Thoracic aorta (tissue), 2 donors: Measurements from ENCODE around the gene GATAD2B. TPM values are rescaled to one million over a fixed set of nuclear protein-coding genes. Genes with fewer than 3 reads are reported as not detected.

Source experiments
- ATAC-seq: fragments of 150-250 bp; one replicate; pipeline ENCODE4 v1.8.0; 2017; ENCODE audit warnings: low read depth; ENCODE audit not compliant: insufficient number of reproducible peaks, low FRiP score
- DNase-seq: peaks from one replicate; pipeline ENCODE4 v3.0.0-alpha.2; 2020; ENCODE audit warnings: low spot score
- H3K27ac ChIP-seq, 2 donors: fragments of 200-600 bp; sonication (generic); 1 replicate in 1 of 2; 2 replicates in 1 of 2; pipeline ENCODE4 v1.5.1; 2016; ENCODE audit warnings: mild to moderate bottlenecking in 2 of 2, moderate library complexity in 2 of 2
- H3K27me3 ChIP-seq: fragments of 200-600 bp; sonication (generic); replicated peaks from 2 replicates; pipeline ENCODE4 v1.6.0; 2016; ENCODE audit warnings: mild to moderate bottlenecking; ENCODE audit not compliant: insufficient read depth
- H3K36me3 ChIP-seq: fragments of 200-600 bp; sonication (generic); one replicate; pipeline ENCODE4 v1.5.1; 2016
- H3K4me1 ChIP-seq, 2 donors: fragments of 200-600 bp; sonication (generic); 1 replicate in 1 of 2; 2 replicates in 1 of 2; pipeline versions ENCODE4 v1.5.1 to v1.6.0; 2016; ENCODE audit warnings: low read depth in 2 of 2, mild to moderate bottlenecking in 1 of 2; ENCODE audit not compliant: control insufficient read depth in 1 of 2
- H3K4me3 ChIP-seq: fragments of 200-600 bp; sonication (generic); 2 replicates; pipeline ENCODE4 v1.5.1; 2016; ENCODE audit warnings: mild to moderate bottlenecking
- H3K9me3 ChIP-seq: fragments of 200-600 bp; sonication (generic); 2 replicates; pipeline ENCODE4 v1.5.1; 2016
- total RNA-seq, 2 donors: library from RNA; depleted of rRNA; stranded (reverse); fragments of >200 nt; gene quantifications; one replicate each; pipeline versions ENCODE4 v1.1.0 to v1.2.3, GENCODE V29; 2016
- TF ChIP-seq, protein P1 (sequence below): fragments of 200-600 bp; sonication (generic); IDR thresholded peaks from one replicate; pipeline ENCODE4 v1.5.1; 2019; ENCODE audit warnings: antibody characterized with exemption

GATAD2B gene
- total RNA-seq, 2 donors from 2014 or later: 22.7 to 31.5 TPM

DNA sequence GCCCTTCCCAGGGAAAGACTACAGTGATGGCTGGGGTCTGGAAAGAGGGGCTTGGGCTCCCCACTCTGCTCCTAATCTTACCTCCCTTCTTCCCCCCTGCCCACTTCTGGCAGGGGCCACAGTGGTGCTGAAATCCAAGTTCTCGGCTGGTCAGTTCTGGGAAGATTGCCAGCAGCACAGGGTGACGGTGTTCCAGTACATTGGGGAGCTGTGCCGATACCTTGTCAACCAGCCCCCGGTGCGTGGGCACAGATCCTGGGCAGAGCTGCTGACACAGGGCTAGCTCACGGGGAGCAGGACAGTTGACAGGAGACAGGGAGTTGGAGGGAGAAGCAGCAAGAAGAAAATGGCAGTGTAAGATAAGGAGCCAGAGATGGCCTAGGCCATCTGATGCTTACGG, 145.1 kb downstream of the GATAD2B start:
- DNase-seq (peak; percentile 62), ATAC-seq (no peak)
- no peaks in the 10 kb centered on the region for H3K9me3 ChIP-seq
- peak overlapping the region; percentile 83 to 91 for H3K27ac ChIP-seq
- H3K27me3 ChIP-seq: no peaks in the 10 kb centered on the region
- peak overlapping the region; percentile 86 for H3K4me3 ChIP-seq
- H3K4me1 ChIP-seq: peaks cover 40 to 77% of the 10 kb centered on the region in 2 donors
- peaks cover 8% of the 10 kb centered on the region for H3K36me3 ChIP-seq
- TF ChIP-seq, protein P1, sequence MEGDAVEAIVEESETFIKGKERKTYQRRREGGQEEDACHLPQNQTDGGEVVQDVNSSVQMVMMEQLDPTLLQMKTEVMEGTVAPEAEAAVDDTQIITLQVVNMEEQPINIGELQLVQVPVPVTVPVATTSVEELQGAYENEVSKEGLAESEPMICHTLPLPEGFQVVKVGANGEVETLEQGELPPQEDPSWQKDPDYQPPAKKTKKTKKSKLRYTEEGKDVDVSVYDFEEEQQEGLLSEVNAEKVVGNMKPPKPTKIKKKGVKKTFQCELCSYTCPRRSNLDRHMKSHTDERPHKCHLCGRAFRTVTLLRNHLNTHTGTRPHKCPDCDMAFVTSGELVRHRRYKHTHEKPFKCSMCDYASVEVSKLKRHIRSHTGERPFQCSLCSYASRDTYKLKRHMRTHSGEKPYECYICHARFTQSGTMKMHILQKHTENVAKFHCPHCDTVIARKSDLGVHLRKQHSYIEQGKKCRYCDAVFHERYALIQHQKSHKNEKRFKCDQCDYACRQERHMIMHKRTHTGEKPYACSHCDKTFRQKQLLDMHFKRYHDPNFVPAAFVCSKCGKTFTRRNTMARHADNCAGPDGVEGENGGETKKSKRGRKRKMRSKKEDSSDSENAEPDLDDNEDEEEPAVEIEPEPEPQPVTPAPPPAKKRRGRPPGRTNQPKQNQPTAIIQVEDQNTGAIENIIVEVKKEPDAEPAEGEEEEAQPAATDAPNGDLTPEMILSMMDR: no peak

DNA sequence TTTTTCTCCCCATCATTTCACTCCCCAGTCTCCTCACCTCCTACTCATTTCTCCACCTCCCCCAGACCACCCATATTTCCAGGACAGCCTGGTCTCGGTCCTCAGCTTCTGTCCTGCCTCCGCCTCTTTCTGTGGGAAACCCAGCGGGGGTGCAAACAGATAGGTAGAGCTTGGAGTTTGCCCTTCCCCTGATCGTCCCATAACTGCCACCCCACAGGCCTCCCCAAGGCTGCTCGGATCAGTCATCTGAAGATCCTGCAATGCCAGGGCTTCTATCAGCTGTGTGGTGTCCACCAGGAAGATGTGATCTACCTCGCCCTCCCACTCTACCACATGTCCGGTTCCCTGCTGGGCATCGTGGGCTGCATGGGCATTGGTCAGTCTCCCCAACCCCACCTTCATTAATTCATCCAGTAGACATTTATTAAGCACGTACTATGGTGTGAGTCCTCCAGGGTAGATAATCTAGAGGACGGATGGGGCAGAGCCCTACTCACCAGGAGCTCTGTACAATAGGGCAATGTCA, 145.9 kb downstream of the GATAD2B start:
- H3K4me3 ChIP-seq: peak overlapping the region; percentile 86
- peak overlapping the region; percentile 83 to 91 for H3K27ac ChIP-seq
- peaks cover 35 to 69% of the 10 kb centered on the region in 2 donors for H3K4me1 ChIP-seq
- DNase-seq: no peak
- ATAC-seq: no peak
- H3K36me3 ChIP-seq: peaks cover 14% of the 10 kb centered on the region
- TF ChIP-seq, protein P1: no peak
- H3K27me3 ChIP-seq: no peaks in the 10 kb centered on the region
- no peaks in the 10 kb centered on the region for H3K9me3 ChIP-seq

DNA sequence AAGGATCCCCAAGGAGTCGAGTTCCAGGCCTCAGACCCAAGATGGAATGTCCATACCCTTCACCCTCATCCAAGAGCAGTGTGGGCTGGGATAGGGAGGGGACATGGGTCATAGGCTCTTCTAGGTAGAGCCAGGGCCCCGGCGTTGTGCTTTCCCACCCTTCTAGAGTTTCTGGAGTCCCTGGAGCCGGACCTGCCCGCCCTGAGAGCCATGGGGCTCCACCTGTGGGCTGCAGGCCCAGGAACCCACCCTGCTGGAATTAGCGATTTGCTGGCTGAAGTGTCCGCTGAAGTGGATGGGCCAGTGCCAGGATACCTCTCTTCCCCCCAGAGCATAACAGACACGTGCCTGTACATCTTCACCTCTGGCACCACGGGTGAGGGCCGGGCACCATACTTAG, 146.4 kb downstream of the GATAD2B start:
- Histone ChIP-seq H3K4me1 (peaks cover 35 to 71% of the 10 kb centered on the region in 2 donors), H3K4me3 (peak overlapping the region; percentile 86), H3K36me3 (peaks cover 16% of the 10 kb centered on the region), H3K27me3 (no peaks in the 10 kb centered on the region), H3K9me3 (no peaks in the 10 kb centered on the region), H3K27ac (peak overlapping the region; percentile 83 to 91)
- DNase-seq (no peak), ATAC-seq (no peak)
- TF ChIP-seq, protein P1: no peak

DNA sequence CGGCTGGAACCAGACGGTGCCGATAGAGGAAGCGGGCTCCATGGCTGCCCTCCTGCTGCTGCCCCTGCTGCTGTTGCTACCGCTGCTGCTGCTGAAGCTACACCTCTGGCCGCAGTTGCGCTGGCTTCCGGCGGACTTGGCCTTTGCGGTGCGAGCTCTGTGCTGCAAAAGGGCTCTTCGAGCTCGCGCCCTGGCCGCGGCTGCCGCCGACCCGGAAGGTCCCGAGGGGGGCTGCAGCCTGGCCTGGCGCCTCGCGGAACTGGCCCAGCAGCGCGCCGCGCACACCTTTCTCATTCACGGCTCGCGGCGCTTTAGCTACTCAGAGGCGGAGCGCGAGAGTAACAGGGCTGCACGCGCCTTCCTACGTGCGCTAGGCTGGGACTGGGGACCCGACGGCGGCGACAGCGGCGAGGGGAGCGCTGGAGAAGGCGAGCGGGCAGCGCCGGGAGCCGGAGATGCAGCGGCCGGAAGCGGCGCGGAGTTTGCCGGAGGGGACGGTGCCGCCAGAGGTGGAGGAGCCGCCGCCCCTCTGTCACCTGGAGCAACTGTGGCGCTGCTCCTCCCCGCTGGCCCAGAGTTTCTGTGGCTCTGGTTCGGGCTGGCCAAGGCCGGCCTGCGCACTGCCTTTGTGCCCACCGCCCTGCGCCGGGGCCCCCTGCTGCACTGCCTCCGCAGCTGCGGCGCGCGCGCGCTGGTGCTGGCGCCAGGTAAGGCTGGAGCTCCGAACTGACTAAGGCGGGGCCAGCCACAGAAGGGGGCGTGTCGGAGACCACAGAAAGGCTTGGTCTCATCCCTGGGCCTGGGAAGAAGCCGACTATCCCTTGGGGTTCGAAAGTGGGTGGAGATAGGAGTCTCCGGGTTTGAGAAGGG, 147.1 kb downstream of the GATAD2B start:
- Histone ChIP-seq H3K27me3 (no peaks in the 10 kb centered on the region), H3K4me1 (peaks cover 35 to 75% of the 10 kb centered on the region in 2 donors), H3K4me3 (peak overlapping the region; percentile 86), H3K36me3 (peaks cover 20% of the 10 kb centered on the region), H3K27ac (peak overlapping the region; percentile 83 to 91), H3K9me3 (no peaks in the 10 kb centered on the region)
- TF ChIP-seq, protein P1: no peak
- DNase-seq (no peak), ATAC-seq (no peak)

DNA sequence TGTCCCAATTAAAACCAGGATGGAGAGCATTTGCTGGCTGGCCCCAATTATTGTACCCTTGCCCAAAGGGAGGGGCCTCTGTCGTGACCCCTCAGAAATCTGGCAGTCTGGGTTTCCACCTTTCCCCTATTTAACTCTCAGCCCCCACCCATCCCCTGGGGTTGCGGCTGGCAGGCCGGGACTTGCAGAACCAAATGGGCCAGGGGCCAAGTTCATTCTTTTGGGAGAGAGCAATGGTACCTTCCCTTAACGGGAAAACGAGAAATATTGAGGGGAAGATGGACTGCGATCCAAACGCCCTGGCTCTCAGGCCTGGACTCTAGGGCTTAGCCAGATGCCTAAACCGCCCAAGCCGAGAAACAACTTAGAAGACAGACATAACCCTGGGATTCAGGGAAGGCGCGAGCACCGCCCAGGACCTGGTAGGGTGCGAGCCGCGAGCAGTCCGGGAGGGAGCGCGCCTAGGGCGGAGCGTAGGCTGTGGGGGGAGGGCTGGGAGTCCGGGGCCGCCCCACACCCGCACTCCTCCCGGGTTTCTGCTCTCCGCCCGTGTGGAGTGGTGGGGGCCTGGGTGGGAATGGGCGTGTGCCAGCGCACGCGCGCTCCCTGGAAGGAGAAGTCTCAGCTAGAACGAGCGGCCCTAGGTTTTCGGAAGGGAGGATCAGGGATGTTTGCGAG, 147.9 kb downstream of the GATAD2B start, which contains the start of gene SLC27A3:
Gene SLC27A3 (plus strand): TSS at position 628 of the 678 bp plus-strand sequence. CDS start 91 bp downstream, outside the sequence.
- DNase-seq: no peak
- Histone ChIP-seq H3K27me3 (no peaks in the 10 kb centered on the region), H3K4me1 (peaks cover 35 to 68% of the 10 kb centered on the region in 2 donors), H3K4me3 (peak within 1 kb of the TSS; percentile 86), H3K27ac (peak within 1 kb of the TSS; percentile 83 to 91), H3K36me3 (peaks cover 26% of the 10 kb centered on the region), H3K9me3 (no peaks in the 10 kb centered on the region)
- TF ChIP-seq, protein P1: no peak
- ATAC-seq: peak; percentile 27
